Measurements from ENCODE around the gene UPK3B.
A peak's percentile ranks its signal among the peaks of the same experiment; 100 is the strongest.
"Not testable (repeated sequence)": the region's sequence is repeated elsewhere in the genome, so short reads cannot be mapped to it uniquely, and the experiment has no call there.

UPK3B gene

GRCh38 chr7:76467743-76468404 lies 42.5 kb upstream of the UPK3B start:
- H3K9ac ChIP-seq (ENCODE audit: low read depth, low read length); H3K79me2 ChIP-seq (ENCODE audit: insufficient read depth, low read length); H3K36me3 ChIP-seq (ENCODE audit: insufficient read depth, low read length); H3K9me3 ChIP-seq (ENCODE audit: insufficient read depth, low read length, severe bottlenecking); H3K4me1 ChIP-seq (ENCODE audit: insufficient read depth, low read length); H3K27me3 ChIP-seq (ENCODE audit: insufficient read depth, low read length, poor library complexity); H3K4me3 ChIP-seq (ENCODE audit: low read depth in 1 of 2, low read length in 2 of 2); H4K20me1 ChIP-seq (ENCODE audit: insufficient read depth, low read length); H3K4me2 ChIP-seq (ENCODE audit: insufficient read depth, low read length); DNase-seq; H3K27ac ChIP-seq (ENCODE audit: low read length); H2AFZ ChIP-seq (ENCODE audit: low read depth, low read length): not testable (repeated sequence)
- ATAC-seq (ENCODE audit: insufficient read depth, low read depth): 0 out of 3 replicates have a peak, but pooled peaks have one; percentile 29

- ATAC-seq (ENCODE audit: insufficient read depth, low read depth); H3K4me3 ChIP-seq (ENCODE audit: low read depth in 1 of 2, low read length in 2 of 2); H3K4me2 ChIP-seq (ENCODE audit: insufficient read depth, low read length); H3K36me3 ChIP-seq (ENCODE audit: insufficient read depth, low read length); H3K27me3 ChIP-seq (ENCODE audit: insufficient read depth, low read length, poor library complexity); H3K27ac ChIP-seq (ENCODE audit: low read length); H3K9me3 ChIP-seq (ENCODE audit: insufficient read depth, low read length, severe bottlenecking); H3K4me1 ChIP-seq (ENCODE audit: insufficient read depth, low read length); H3K79me2 ChIP-seq (ENCODE audit: insufficient read depth, low read length); H4K20me1 ChIP-seq (ENCODE audit: insufficient read depth, low read length); H3K9ac ChIP-seq (ENCODE audit: low read depth, low read length); H2AFZ ChIP-seq (ENCODE audit: low read depth, low read length); DNase-seq: not testable (repeated sequence)
Measured at GRCh38 chr7:76471556-76472221, 38.7 kb upstream of the UPK3B start.

GRCh38 chr7:76473097-76473496 lies 37.3 kb upstream of the UPK3B start:
- not testable (repeated sequence) for H4K20me1 ChIP-seq (ENCODE audit: insufficient read depth, low read length); H3K36me3 ChIP-seq (ENCODE audit: insufficient read depth, low read length); H3K27me3 ChIP-seq (ENCODE audit: insufficient read depth, low read length, poor library complexity); H3K4me2 ChIP-seq (ENCODE audit: insufficient read depth, low read length); H2AFZ ChIP-seq (ENCODE audit: low read depth, low read length); H3K9ac ChIP-seq (ENCODE audit: low read depth, low read length); H3K27ac ChIP-seq (ENCODE audit: low read length); ATAC-seq (ENCODE audit: insufficient read depth, low read depth); DNase-seq; H3K79me2 ChIP-seq (ENCODE audit: insufficient read depth, low read length); H3K4me3 ChIP-seq (ENCODE audit: low read depth in 1 of 2, low read length in 2 of 2); H3K4me1 ChIP-seq (ENCODE audit: insufficient read depth, low read length); H3K9me3 ChIP-seq (ENCODE audit: insufficient read depth, low read length, severe bottlenecking)

GRCh38 chr7:76476280-76476679 lies 34.1 kb upstream of the UPK3B start:
- H3K9me3 ChIP-seq (ENCODE audit: insufficient read depth, low read length, severe bottlenecking); H3K4me3 ChIP-seq (ENCODE audit: low read depth in 1 of 2, low read length in 2 of 2); H3K27me3 ChIP-seq (ENCODE audit: insufficient read depth, low read length, poor library complexity); H3K79me2 ChIP-seq (ENCODE audit: insufficient read depth, low read length); H2AFZ ChIP-seq (ENCODE audit: low read depth, low read length); H3K4me1 ChIP-seq (ENCODE audit: insufficient read depth, low read length); DNase-seq; H3K9ac ChIP-seq (ENCODE audit: low read depth, low read length); H3K36me3 ChIP-seq (ENCODE audit: insufficient read depth, low read length); H3K4me2 ChIP-seq (ENCODE audit: insufficient read depth, low read length); ATAC-seq (ENCODE audit: insufficient read depth, low read depth); H4K20me1 ChIP-seq (ENCODE audit: insufficient read depth, low read length); H3K27ac ChIP-seq (ENCODE audit: low read length): not testable (repeated sequence)

GRCh38 chr7:76476742-76477474 lies 33.4 kb upstream of the UPK3B start:
- H3K27ac ChIP-seq (ENCODE audit: low read length); H2AFZ ChIP-seq (ENCODE audit: low read depth, low read length); ATAC-seq (ENCODE audit: insufficient read depth, low read depth); H4K20me1 ChIP-seq (ENCODE audit: insufficient read depth, low read length); H3K4me1 ChIP-seq (ENCODE audit: insufficient read depth, low read length); H3K27me3 ChIP-seq (ENCODE audit: insufficient read depth, low read length, poor library complexity); H3K36me3 ChIP-seq (ENCODE audit: insufficient read depth, low read length); DNase-seq; H3K4me2 ChIP-seq (ENCODE audit: insufficient read depth, low read length); H3K4me3 ChIP-seq (ENCODE audit: low read depth in 1 of 2, low read length in 2 of 2); H3K79me2 ChIP-seq (ENCODE audit: insufficient read depth, low read length); H3K9ac ChIP-seq (ENCODE audit: low read depth, low read length); H3K9me3 ChIP-seq (ENCODE audit: insufficient read depth, low read length, severe bottlenecking): not testable (repeated sequence)

GRCh38 chr7:76479628-76480027 lies 30.7 kb upstream of the UPK3B start:
- not testable (repeated sequence) for H3K79me2 ChIP-seq (ENCODE audit: insufficient read depth, low read length); ATAC-seq (ENCODE audit: insufficient read depth, low read depth); H3K4me3 ChIP-seq (ENCODE audit: low read depth in 1 of 2, low read length in 2 of 2); H3K9ac ChIP-seq (ENCODE audit: low read depth, low read length); H3K27ac ChIP-seq (ENCODE audit: low read length); H3K9me3 ChIP-seq (ENCODE audit: insufficient read depth, low read length, severe bottlenecking); H3K4me1 ChIP-seq (ENCODE audit: insufficient read depth, low read length); H3K27me3 ChIP-seq (ENCODE audit: insufficient read depth, low read length, poor library complexity); H2AFZ ChIP-seq (ENCODE audit: low read depth, low read length); H3K36me3 ChIP-seq (ENCODE audit: insufficient read depth, low read length); DNase-seq; H3K4me2 ChIP-seq (ENCODE audit: insufficient read depth, low read length); H4K20me1 ChIP-seq (ENCODE audit: insufficient read depth, low read length)

GRCh38 chr7:76480403-76481253 lies 29.7 kb upstream of the UPK3B start:
- H3K9ac ChIP-seq (ENCODE audit: low read depth, low read length); H3K4me1 ChIP-seq (ENCODE audit: insufficient read depth, low read length); ATAC-seq (ENCODE audit: insufficient read depth, low read depth); H3K79me2 ChIP-seq (ENCODE audit: insufficient read depth, low read length); H3K27me3 ChIP-seq (ENCODE audit: insufficient read depth, low read length, poor library complexity); H3K4me3 ChIP-seq (ENCODE audit: low read depth in 1 of 2, low read length in 2 of 2); H3K36me3 ChIP-seq (ENCODE audit: insufficient read depth, low read length); H3K9me3 ChIP-seq (ENCODE audit: insufficient read depth, low read length, severe bottlenecking); H2AFZ ChIP-seq (ENCODE audit: low read depth, low read length); H3K4me2 ChIP-seq (ENCODE audit: insufficient read depth, low read length); DNase-seq; H3K27ac ChIP-seq (ENCODE audit: low read length); H4K20me1 ChIP-seq (ENCODE audit: insufficient read depth, low read length): not testable (repeated sequence)

All from DND-41 (cell line).